HG03108 (cell line): ENCODE measurements around the gene GTF2IRD1.
"Not testable (repeated sequence)": the region's sequence is repeated elsewhere in the genome, so short reads cannot be mapped to it uniquely, and the experiment has no call there.

Experiments
- ATAC-seq: cut with Tn5 transposase; IDR thresholded peaks from one replicate; pipeline ENCODE4 v1.9.1; 2021; ENCODE audit warnings: moderate library complexity; ENCODE audit not compliant: unreplicated experiment

Gene GTF2IRD1

GRCh38 chr7:74429153-74429747 lies 24.5 kb upstream of the GTF2IRD1 start:
- no peak for ATAC-seq

GRCh38 chr7:74430409-74430808 lies 23.3 kb upstream of the GTF2IRD1 start:
- ATAC-seq = not testable (repeated sequence)

- ATAC-seq = no peak
These were observed 22.7 kb upstream of the GTF2IRD1 start for GRCh38 chr7:74430961-74431466.

GRCh38 chr7:74437291-74437571 lies 16.5 kb upstream of the GTF2IRD1 start:
- not testable (repeated sequence) for ATAC-seq

- ATAC-seq = no peak
These were observed 15.4 kb upstream of the GTF2IRD1 start for GRCh38 chr7:74438327-74438726.

- ATAC-seq = no peak
These were observed 14.2 kb upstream of the GTF2IRD1 start for GRCh38 chr7:74439541-74439940.

- not testable (repeated sequence) for ATAC-seq
These were observed 13.6 kb upstream of the GTF2IRD1 start for GRCh38 chr7:74440143-74440542.

- no peak for ATAC-seq
These were observed 11.9 kb upstream of the GTF2IRD1 start for GRCh38 chr7:74441801-74442200.

GRCh38 chr7:74443543-74444247 lies 10.0 kb upstream of the GTF2IRD1 start:
- ATAC-seq = no peak

- no peak for ATAC-seq
These were observed 4.6 kb upstream of the GTF2IRD1 start for GRCh38 chr7:74449144-74449543.

GRCh38 chr7:74449809-74450397 lies 3.8 kb upstream of the GTF2IRD1 start:
- ATAC-seq = no peak

GRCh38 chr7:74452748-74453321 lies 871 bp upstream of the GTF2IRD1 start:
- no peak for ATAC-seq

- ATAC-seq = no peak
These were observed 567 bp downstream of the GTF2IRD1 start for GRCh38 chr7:74454021-74454924.

- no peak for ATAC-seq
These were observed 1.2 kb downstream of the GTF2IRD1 start for GRCh38 chr7:74454925-74455288.

GRCh38 chr7:74455291-74455804 lies 1.6 kb downstream of the GTF2IRD1 start:
- no peak for ATAC-seq

- no peak for ATAC-seq
These were observed 2.2 kb downstream of the GTF2IRD1 start for GRCh38 chr7:74455928-74456327.

GRCh38 chr7:74457007-74457406 lies 3.3 kb downstream of the GTF2IRD1 start:
- no peak for ATAC-seq

- ATAC-seq = no peak
These were observed 8.4 kb downstream of the GTF2IRD1 start for GRCh38 chr7:74461970-74462706.

GRCh38 chr7:74462707-74463100 lies 9.0 kb downstream of the GTF2IRD1 start:
- ATAC-seq = no peak
